Glutamatergic neuron (in vitro differentiated cells): ENCODE data around the gene SLC26A9. TPM values are rescaled to one million over a fixed set of nuclear protein-coding genes. Genes with fewer than 3 reads are reported as not detected.
A peak's percentile ranks its signal among the peaks of the same experiment; 100 is the strongest.

Experiments used
- DNase-seq: peaks from one replicate; pipeline ENCODE4 v3.0.0; 2022
- H3K27ac Mint-ChIP-seq: one replicate; pipeline ENCODE4 v1.8.0; 2020; ENCODE audit warnings: mild to moderate bottlenecking, mixed read lengths, inconsistent platforms; ENCODE audit not compliant: unreplicated experiment
- H3K27me3 Mint-ChIP-seq: one replicate; pipeline ENCODE4 v1.8.0; 2020; ENCODE audit warnings: mild to moderate bottlenecking, moderate library complexity, mixed read lengths, inconsistent platforms; ENCODE audit not compliant: unreplicated experiment
- H3K36me3 Mint-ChIP-seq: one replicate; pipeline ENCODE4 v1.8.0; 2020; ENCODE audit warnings: mild to moderate bottlenecking, mixed read lengths, inconsistent platforms; ENCODE audit not compliant: unreplicated experiment
- H3K4me1 Mint-ChIP-seq: one replicate; pipeline ENCODE4 v1.8.0; 2020; ENCODE audit warnings: mild to moderate bottlenecking, low read depth, mixed read lengths, inconsistent platforms; ENCODE audit not compliant: unreplicated experiment
- H3K4me3 Mint-ChIP-seq: one replicate; pipeline ENCODE4 v1.8.0; 2020; ENCODE audit warnings: mild to moderate bottlenecking, mixed read lengths, inconsistent platforms; ENCODE audit not compliant: unreplicated experiment
- H3K9me3 Mint-ChIP-seq: one replicate; pipeline ENCODE4 v1.8.0; 2020; ENCODE audit warnings: mild to moderate bottlenecking, moderate library complexity, mixed read lengths, inconsistent platforms; ENCODE audit not compliant: unreplicated experiment
- total RNA-seq: library from RNA; stranded (reverse); fragmentation: NEBNext Ultra II Directional; extraction: Animal tissue kit (Norgen Biotek cat#: 25700); gene quantifications from one replicate; pipeline ENCODE4 v1.2.1, GENCODE V29; 2021; ENCODE audit not compliant: unreplicated experiment
- TF ChIP-seq, protein P1 (sequence below): fragments of 200-600 bp; sonication (generic); IDR thresholded peaks from one replicate; pipeline ENCODE4 v1.5.0; 2021; ENCODE audit not compliant: partially characterized antibody, unreplicated experiment

The SLC26A9 gene
- total RNA-seq, 1 donor from 2014 or later: not detected

DNA sequence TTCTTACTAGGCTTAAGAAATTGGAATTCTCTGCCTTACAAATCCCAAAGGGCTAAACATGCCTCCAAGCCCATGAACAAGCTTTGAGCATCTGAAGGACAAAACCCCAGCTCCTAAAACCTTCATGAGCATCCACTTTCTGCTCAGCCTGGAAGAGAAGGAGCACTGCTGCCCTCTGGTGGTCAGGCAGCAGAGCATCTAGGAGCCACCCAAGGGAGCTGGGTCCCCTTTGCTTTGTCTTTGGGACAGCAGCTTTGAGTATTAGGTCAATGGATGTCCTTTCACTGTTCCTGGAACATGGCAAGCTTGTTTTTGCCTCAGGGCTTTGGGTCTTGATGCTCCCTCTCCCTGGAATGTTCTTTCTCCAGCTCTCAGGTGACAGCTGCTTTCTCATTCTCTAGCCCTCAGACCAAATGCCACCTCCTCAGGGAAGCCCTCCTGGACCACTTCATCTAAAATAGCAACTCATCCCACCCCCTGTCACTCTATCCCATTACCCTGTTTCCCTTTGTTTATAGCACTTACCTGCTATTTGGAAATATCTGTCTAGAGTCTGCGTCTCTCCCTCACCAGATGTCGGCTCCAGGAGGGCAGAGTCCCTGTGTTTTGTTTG is 34.3 kb upstream of the SLC26A9 start:
- H3K27ac Mint-ChIP-seq: no peak overlapping the region
- peaks cover 10% of the 10 kb centered on the region for H3K27me3 Mint-ChIP-seq
- peak; percentile 83 for DNase-seq
- H3K9me3 Mint-ChIP-seq: peaks cover 1% of the 10 kb centered on the region
- peak overlapping the region; percentile 6 for H3K4me3 Mint-ChIP-seq
- peaks cover 12% of the 10 kb centered on the region for H3K4me1 Mint-ChIP-seq
- H3K36me3 Mint-ChIP-seq: peaks cover 7% of the 10 kb centered on the region
- TF ChIP-seq, protein P1, sequence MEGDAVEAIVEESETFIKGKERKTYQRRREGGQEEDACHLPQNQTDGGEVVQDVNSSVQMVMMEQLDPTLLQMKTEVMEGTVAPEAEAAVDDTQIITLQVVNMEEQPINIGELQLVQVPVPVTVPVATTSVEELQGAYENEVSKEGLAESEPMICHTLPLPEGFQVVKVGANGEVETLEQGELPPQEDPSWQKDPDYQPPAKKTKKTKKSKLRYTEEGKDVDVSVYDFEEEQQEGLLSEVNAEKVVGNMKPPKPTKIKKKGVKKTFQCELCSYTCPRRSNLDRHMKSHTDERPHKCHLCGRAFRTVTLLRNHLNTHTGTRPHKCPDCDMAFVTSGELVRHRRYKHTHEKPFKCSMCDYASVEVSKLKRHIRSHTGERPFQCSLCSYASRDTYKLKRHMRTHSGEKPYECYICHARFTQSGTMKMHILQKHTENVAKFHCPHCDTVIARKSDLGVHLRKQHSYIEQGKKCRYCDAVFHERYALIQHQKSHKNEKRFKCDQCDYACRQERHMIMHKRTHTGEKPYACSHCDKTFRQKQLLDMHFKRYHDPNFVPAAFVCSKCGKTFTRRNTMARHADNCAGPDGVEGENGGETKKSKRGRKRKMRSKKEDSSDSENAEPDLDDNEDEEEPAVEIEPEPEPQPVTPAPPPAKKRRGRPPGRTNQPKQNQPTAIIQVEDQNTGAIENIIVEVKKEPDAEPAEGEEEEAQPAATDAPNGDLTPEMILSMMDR: peak; percentile 97

DNA sequence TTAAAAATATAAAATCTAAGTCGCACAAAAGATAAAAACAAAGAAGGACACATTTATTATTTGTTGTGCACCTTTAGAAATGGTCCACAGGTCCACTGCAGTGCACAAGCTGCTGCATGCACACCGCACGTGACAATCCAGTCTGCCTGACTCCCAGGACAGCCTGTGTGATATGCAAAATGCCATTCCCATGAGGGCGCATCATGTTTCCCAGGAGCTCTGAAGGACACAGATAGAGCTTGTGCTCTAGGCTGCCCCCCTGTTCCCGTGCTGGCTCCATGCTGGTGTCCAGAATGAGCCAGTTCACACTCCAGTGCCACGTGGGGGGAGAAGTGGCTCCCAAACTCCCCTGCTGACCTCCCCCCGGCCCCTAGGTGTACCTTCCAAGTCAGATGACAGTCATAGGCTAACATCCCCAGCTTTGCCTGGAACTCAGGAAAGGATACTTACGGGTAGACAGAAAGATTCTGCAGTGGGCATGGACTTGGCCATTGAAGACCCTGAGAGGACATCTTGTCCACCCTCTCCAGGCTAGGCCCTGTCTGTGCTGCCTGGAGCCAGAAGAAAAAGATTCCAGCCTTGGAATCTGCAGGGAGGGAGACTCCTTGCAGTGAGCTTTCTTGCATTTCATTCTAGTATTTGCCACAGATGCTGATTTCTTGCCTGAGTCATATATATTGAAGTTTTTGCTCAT is 33.6 kb upstream of the SLC26A9 start:
- Mint-ChIP-seq H3K4me3 (no peak overlapping the region), H3K9me3 (peaks cover 1% of the 10 kb centered on the region), H3K36me3 (peaks cover 2% of the 10 kb centered on the region), H3K27me3 (peaks cover 12% of the 10 kb centered on the region), H3K4me1 (peaks cover 12% of the 10 kb centered on the region), H3K27ac (no peak overlapping the region)
- DNase-seq: peak; percentile 56
- TF ChIP-seq, protein P1: no peak

DNA sequence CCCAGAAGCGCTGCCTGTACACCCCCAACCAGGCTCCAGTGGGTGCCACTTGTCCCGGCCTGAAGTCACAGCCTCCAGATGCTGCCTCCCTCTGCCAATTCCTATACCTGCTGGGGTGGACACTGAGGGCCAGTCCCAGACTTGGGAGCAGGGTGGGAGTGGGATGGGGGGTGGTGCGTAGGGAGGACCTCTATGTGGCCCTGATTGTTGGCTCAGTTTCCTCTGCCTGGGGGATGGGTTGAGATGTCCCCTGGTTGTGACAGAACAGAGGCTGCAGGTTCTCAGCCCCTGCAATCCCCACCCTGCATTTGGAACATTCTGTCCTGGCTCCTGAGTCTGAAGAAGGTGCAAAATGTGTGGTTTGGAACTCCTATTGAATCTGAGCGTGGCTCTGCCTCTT is 32.8 kb upstream of the SLC26A9 start:
- peaks cover 12% of the 10 kb centered on the region for H3K4me1 Mint-ChIP-seq
- TF ChIP-seq, protein P1: no peak
- H3K27ac Mint-ChIP-seq: no peak overlapping the region
- no peak for DNase-seq
- no peak overlapping the region for H3K4me3 Mint-ChIP-seq
- H3K36me3 Mint-ChIP-seq: no peaks in the 10 kb centered on the region
- peaks cover 13% of the 10 kb centered on the region for H3K27me3 Mint-ChIP-seq
- H3K9me3 Mint-ChIP-seq: peaks cover 1% of the 10 kb centered on the region

GRCh38 chr1:205975387-205975998 is 32.2 kb upstream of the SLC26A9 start:
- Mint-ChIP-seq H3K4me3 (no peak overlapping the region), H3K27me3 (peaks cover 15% of the 10 kb centered on the region), H3K4me1 (peaks cover 12% of the 10 kb centered on the region), H3K36me3 (no peaks in the 10 kb centered on the region), H3K27ac (no peak overlapping the region), H3K9me3 (peaks cover 1% of the 10 kb centered on the region)
- no peak for DNase-seq
- TF ChIP-seq, protein P1: no peak

- Mint-ChIP-seq H3K27ac (no peak overlapping the region), H3K9me3 (peaks cover 1% of the 10 kb centered on the region), H3K4me3 (no peak overlapping the region), H3K36me3 (no peaks in the 10 kb centered on the region), H3K27me3 (peaks cover 15% of the 10 kb centered on the region), H3K4me1 (peaks cover 12% of the 10 kb centered on the region)
- TF ChIP-seq, protein P1: no peak
- no peak for DNase-seq
Measured at GRCh38 chr1:205974712-205975111, 31.5 kb upstream of the SLC26A9 start.
